ENCODE results near the gene ZNRF2.

- no peak for TF ChIP-seq EZH2phosphoT487 (IDR thresholded peaks at IDR 0.05; ENCODE audit: low read length)
- no peak for TF ChIP-seq EZH2 (optimal IDR thresholded peaks at IDR 0.05; ENCODE audit: low read depth, low read length)
- no peak for TF ChIP-seq CTCF (IDR thresholded peaks at IDR 0.05; ENCODE audit: low read length)
Observed at GRCh38 chr7:30331338-30331737, 46.9 kb downstream of the ZNRF2 start.
